ENCODE results near the gene TCF23.

Gene TCF23

DNA sequence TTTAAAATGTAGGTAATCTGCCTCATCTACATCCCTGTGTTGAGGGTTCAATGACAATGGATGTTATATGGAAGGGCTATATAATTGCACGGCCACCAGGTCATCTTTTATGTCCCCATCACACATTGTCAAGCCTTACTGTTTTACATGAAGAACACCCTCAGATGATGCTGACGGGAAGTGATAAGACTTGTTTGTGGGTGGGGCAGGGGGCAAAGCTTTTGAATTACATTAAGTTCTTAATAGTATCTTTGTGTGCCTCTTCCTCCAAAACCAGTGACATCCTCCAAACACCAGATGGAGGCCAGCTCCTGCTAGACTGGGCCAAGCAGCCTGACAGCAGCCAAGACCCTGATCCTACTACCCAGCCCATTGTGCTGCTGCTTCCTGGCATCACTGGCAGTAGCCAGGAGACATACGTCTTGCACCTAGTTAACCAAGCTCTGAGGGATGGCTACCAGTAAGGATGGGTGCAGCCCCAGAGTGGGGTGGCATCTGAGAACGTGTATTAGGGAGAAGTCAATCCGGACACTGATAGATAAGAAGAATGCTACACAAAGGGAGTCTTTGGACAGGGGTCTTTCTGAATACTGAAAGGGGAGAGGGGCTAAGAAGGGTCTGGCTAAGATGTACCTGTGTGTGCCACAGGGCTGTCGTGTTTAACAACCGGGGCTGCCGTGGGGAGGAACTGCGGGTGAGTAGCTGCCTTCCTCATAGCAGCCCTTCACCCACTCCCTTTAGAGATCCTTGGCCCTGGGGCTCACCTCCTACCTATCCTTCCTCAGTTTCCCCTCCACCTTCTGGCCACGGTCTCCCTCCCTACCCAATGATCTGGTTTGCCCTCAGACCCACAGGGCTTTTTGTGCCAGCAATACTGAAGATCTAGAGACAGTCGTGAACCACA lies 19.9 kb upstream of the TCF23 start:
- no peak for DNase-seq

DNA sequence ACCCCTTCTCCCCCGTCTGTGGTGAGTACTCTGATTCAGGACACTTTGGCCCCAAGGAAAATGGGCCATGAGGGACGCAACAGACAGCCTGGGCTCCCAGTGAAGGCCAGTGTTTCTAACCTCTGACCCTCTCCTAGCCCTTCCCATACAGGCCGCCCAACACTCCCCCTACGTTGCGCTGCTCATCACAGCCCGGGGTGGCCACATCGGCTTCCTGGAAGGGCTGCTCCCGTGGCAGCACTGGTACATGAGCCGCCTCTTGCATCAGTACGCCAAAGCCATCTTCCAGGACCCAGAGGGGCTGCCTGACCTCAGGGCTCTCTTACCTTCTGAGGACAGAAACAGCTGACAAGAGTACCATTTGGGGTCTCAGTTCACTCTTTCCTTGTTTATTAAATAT lies 18.4 kb upstream of the TCF23 start:
- no peak for DNase-seq

DNA sequence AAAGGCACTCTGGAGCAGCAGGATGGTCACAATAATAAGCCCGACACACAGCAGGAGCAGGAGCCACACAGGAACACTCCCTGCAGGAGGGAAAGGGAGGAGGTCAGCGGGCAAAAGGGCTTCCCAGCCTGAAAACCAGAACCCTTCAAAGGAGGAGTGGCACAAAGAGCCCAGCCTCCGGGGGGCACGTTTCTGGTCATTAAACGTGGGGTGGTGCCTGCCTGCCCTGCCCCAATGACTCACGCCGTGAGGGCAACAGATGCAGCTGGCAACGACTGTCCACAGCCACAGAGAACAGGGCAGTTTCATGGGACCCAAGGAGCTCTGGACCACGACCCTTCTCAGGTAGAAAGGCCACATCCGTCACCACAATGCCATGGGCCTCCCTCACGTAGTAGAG lies 17.4 kb upstream of the TCF23 start:
- no peak for DNase-seq

DNA sequence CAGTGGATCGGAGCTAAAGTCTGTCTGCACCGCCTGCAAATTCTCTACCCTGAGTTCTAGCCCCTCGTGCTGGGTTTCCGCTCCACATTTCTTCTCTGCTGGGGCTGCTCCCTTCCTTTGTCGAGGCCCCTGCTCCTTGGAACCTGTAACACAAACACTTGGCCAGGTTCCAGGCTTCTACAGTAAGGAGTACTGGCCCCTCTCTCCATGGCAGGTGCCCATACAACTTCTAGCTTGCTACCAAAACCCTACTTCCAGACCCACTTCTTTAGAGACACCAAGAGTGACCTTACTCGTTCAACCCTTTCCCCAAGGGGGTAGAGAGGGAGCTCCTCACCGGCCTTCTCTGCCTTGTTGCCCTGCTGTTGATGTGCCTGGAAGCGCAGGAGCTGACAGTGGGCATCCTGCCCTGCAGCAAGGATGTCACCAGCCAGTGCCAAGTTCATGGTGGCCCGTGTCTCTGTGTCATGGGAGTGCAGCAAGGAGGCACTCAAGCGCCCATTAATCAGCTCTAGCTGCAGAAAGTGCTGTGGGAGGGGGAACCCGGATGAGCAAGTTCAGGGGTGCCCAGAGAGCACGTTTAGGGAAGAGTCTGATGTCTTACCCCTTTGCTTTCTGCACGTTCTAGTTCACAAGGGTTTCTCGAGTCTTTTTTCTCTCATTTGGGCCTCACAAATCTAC lies 15.5 kb upstream of the TCF23 start:
- DNase-seq: peak in 3 of 14 donors; percentile 17 to 36 (median 19)

DNA sequence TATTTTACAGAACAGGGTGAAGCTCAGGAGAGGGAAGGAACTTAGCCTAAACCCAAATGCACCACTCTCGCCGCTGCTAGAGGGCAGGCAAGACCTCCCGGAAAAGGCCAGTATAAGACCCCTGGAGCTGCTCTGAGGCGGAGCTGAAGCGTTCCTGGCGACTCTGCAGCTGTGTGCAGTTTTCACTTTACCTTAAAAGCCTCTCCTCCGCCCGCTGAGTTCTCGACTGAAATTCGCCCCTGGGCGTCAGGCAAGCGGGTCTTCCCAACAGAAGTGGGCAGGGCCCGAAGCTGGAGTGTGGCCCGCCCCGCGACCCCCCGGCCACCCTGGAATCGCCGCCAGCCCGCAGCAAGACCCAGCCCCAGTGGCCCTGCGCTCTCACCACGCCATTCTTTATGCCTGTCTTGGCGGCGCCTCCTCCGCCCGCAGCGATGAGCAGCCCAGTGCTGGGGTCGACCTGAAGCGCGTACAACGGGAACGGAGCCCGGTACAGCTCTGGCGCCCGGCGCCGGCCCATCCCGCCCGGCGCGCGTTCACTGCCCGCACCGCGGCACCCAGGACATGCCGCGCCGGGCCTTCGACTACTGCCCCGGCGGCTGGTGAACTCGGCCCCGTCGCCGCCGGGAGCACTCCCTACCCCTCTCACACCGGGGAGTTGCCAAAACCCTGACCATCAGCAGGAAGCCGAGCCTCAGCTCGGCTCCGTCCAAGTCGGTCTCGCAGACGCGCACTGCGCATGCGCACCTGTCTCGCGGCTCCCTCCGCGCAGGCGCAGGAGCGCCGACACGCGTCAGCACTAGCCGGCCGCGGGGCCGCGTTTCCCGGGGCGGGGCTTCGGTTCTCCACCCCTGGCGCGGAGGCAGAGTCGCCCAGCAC lies 14.7 kb upstream of the TCF23 start, which contains the start of gene PREB:
Gene PREB, minus strand, starts transcription at position 732 of the 876 bp plus-strand sequence. Its CDS starts 215 bp downstream, at position 517.
- DNase-seq: peak; percentile 68 to 98 (median 92)

DNA sequence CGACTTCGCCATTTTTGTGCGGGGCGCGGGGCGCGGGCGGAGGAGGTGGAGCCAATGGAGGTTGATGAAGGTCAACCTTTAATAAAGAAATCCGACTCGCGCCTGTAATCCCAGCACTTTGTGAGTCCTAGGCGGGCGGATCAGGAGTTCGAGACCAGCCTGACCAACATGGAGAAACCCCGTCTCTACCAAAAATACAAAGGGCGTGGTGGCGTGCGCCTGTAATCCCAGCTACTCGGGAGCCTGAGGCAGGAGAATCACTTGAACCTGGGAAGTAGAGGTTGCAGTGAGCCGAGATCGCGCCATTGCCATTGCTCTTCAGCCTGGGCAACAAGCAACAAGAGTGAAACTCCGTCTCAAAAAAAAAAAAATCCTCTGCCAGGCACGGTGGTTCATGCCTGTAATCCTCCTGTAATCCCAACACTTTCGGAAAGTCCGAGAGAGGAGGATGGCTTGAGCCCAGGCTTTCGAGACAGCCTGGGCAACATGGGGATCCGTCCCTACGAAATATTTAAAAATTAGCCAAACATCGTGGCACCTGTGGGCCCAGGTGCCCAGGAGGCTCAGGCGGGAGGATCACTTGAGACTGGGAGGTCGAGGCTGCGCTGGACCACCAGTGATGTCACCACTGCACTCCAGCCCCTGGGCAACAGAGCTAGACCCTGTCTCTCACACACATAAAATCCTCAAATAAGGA lies 13.9 kb upstream of the TCF23 start:
- no peak for DNase-seq

DNA sequence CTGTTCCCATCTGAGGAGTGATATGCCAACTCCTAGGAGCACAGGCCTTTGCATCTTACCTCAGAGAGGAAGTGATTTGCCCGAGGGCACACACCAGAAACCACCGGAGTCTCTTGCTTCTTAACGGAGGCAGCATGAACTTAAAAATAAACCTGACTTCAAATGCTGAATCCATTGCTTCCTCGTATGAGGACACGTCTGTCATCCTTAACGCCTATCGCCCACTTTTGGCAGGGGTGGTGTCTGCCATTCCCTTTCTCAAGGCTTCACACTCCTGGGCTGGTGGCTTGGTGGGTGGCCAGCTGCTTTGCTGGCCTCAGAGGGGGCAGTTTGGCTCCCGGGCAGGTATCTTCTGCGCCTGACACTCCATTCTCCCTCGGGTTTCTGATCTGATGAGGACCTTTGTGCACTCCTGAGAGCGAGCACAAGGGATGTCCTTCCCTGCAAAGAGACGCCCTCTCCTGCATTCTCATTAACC lies 13.3 kb upstream of the TCF23 start:
- no peak for DNase-seq

DNA sequence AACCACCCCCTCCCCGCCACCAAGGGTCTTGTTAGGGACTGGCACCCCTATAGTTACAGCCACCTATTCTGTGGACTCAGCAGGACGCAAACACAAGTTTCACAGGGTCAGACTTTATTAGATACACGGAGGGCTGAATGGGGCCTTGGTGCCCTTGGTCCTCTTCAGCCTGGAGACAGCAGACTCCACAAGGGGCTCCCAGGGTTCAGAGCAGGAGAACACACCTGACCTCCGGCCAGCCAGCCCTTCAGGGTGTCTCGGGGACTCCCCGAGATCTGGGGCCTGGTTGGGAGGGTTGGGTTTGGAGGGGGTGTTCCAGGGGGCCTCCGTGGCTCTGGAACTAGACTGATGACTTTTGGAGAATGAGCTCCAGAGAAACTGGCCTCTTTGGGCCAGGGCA lies 12.1 kb upstream of the TCF23 start:
- no peak for DNase-seq

DNA sequence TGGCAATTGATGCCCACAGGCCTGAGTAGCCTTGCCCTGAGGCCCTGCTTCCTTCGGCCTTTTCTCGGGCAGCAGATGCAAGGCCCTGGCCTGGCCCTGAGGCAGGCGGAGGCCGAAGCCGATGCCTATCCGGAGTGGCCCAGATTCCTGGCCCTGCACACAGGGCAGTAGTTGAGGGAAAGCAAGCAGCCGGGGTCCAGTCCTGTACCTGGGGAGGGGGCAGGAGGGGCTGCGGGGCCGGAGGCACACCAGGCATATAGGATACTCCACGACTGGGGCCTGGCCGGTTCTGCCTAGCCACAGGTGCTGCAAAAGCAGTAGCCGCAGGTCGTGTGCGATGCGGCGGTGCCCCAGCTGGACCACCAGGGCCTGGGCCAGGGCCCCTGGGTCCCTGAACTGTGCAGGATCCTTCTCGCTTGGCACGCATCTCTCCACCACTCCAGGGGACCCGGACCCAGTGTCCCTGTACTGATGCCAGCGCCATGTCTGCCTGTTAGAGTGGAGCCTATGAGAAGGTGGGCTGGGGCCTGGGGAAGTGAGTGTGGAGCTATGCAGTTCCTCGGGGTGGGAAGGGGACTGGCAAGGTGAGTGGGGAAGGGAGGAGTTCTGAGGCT lies 11.4 kb upstream of the TCF23 start:
- DNase-seq: no peak

DNA sequence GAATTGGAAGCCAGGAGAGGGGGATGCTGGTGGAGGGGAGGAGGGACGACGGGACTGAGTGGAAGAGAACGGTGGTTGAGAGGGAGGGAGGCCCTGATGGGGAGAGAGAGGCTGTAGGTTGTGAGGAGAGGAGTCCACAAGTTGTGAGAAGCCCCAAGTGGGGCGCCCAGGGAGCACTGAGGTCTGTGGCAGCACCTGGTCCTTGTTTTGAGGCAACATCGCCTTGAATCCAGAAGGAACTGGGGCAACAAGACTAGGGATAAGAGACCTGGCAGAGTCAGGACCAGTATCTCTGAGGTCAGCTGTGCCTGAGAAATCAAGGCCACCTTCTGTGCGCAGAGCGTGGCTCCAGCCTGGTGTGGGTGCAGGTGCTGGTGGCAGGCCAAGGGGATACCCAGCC lies 10.7 kb upstream of the TCF23 start:
- DNase-seq: no peak

DNA sequence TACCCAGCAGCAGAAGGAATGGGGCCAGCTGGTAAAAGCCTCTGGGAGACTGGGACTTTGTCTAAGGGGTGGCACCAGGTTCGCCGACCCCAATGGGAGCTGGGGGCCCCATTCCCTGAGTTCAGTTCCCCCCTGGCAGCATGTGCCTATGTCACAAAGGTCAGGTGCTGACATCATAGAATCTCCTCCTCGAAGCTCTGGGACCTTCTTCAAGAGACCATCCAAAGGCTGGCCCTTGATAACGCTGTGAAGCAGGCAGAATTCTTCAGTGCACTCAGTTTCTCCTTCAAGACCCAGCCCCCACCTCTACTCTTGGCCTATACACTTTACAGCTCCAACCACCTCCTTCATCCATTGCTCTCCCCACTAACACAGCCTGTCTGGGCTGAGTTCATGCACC lies 9.5 kb upstream of the TCF23 start, which contains the start of gene PRR30:
Gene PRR30, minus strand, starts transcription at position 101 of the 400 bp plus-strand sequence. CDS start 1,081 bp downstream, outside the sequence.
- DNase-seq: no peak

DNA sequence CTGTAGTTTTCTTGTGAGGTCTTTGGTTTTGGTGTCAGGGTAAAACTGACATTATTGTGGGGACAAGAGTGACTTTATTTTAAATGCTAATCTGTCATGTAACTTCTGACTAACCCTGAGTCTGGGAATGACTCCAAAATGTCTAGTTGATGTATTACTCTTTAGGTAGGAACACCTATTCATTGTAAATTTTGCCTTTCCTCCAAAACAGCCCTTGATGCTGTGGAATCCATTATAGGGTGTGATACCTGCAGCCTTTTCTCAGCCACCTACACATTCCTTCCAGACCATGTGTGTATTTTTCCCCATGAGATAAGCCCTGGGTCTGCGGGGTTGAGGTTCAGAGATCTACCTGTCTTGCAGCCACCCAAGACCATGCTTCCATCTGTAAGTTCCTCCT lies 5.5 kb upstream of the TCF23 start:
- DNase-seq: no peak

DNA sequence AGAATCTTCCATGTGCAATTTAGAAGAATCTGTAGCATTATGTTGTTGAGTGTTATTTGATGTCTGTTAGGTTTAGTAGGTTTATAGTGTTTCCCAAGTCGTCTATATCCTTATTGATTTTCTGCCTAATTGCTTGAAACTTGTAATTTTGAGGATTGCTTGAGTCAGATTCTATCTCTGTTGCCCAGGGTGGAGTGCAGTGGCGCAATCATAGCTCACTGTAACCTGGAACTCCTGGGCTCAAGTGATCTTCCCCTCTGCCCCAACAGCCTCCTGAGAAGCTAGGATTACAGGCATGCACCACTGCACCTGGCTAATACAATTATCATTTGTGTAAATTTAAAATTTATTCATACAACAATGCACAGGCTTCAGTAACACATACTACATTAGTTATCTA lies 3.1 kb upstream of the TCF23 start:
- no peak for DNase-seq

DNA sequence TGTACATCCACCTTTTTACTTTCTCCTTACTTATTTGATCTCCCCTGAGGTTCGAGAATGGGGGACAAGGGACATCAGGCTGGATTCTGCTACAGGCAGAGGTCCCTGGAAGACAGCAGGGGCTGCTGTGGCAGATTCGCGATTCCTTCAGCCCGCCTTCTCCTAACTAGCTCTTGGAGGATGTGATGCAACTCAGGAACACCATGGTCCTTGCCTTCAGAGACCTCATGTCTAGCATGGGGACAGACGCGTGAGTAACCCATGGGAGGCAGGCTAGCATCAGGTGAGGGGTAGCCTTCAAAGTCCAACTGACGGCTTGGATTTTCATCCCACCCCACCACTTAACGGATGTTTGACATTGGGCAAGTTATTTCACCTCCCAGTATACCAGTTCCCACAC lies 869 bp upstream of the TCF23 start:
- DNase-seq: no peak

DNA sequence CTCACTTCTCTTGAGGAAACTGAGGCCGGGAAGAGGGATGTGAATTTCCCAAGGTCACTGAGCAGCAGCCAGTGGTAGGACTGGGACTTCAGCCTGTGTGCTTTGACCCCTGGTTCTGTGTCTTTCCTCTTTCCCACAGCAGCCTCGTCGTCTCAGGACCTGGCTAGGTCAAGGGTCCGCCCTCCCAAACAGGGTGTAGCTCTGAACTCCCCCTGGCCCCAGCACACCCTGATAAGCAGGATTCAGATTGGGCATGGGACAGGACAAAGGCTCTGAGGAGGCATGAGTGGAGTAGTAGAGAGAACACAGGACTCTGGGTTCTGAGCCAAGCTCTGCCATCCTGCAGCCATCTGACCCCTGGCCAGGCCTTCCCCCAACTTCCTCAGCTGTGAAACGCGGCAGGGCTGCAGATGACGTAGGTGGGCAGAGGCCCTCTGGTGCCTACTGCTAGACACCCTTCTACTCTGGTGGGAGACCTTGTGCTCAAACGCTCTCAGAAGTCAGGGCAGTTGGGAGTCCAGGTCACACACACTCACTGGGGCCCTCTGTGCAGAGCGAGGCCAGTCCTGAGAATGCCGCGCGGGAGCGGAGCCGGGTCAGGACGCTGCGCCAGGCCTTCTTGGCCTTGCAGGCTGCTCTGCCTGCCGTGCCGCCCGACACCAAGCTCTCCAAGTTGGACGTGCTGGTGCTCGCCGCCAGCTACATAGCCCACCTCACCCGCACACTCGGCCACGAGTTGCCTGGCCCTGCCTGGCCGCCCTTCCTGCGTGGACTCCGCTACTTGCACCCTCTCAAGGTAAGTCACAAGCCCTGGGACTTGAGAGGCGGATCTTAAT lies 984 bp downstream of the TCF23 start:
- DNase-seq: no peak

DNA sequence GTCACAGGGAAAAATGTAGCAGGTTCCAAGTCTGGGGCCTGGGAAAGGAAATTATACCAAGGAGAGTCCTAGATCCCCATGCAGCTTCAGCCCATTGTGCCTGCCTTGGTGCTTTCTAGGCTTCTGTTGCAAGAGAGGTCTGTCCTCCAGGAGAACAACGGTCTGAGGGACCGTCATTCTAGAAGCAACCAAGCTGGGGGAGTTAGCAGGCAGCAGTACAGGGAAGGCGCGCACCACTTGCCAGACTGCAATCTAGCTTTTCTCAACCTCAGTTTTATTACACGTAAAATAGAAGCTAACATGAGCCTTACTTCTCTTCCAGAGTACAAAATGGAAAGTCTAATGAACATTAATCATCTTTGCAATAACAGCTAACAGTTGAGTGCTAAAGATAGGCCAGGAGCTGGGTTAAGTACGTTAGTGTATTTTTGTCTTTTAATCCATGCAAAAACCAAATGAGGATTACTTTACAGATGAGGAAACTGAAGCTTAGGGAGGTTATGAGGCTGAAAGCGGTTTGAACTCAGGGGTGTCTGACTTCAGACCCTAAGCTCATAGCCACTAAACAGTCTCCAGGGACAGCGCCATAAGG lies 1.9 kb downstream of the TCF23 start:
- no peak for DNase-seq

DNA sequence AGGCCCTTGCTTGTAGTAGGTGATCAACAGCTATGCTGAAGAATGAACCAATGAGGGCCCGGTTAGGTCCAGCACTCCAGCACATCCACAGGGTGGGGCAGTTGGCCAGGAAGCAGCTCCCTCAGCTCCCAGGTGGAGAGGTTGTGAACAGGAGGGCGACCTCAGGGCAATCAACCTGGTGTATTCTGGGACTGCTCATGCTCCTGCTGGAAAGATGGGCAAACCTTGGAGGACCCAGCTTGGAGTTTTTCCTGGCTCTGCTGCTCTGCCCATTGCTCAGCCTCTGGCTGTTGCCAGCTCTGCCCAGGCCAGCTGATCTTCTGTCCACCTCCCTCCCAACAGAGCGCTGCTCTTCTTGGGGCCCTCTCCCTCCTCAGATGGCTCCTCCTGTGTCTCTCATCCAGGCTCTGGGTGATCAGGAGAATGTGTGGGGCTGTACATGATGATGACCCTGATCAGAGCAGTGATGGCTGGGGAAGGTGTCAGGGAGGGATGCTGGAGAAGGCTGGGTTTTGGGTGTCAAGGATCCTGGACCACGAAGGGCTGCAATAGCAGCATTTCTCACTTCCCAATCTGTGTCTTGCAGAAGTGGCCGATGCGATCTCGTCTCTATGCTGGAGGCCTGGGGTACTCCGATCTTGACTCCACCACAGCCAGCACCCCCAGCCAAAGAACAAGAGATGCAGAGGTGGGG lies 3.4 kb downstream of the TCF23 start:
- no peak for DNase-seq

DNA sequence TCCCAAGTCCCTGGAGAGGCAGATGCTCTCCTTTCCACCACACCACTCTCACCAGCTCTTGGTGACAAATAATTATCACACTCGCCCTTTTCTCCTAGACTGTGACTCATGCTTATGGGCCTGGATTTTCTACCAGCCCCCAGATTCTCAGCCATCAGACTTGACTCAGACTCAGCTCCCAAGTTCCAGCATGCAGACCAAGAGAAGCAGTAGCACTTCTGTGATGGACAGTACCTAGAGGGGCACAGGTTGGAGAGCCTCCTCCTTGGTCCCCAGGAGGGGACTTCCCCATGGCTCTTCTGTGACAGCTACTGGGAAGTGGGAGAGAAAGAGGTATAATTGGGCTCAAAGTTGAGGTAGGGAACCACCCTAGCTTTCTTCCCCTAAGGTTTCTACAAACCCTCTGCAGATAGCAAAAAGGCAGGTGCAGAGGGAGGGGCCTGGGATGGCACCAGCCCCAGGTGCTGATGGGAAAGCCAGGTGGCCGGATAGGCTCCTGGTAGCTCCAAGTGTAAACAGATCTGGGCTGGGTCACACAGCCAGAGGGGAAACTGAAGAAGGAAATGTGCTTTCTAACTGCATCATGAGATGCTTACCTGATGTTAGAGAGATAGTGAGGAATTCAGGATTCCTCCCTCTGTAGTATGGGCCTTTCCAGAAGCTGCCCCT lies 4.1 kb downstream of the TCF23 start:
- no peak for DNase-seq

DNA sequence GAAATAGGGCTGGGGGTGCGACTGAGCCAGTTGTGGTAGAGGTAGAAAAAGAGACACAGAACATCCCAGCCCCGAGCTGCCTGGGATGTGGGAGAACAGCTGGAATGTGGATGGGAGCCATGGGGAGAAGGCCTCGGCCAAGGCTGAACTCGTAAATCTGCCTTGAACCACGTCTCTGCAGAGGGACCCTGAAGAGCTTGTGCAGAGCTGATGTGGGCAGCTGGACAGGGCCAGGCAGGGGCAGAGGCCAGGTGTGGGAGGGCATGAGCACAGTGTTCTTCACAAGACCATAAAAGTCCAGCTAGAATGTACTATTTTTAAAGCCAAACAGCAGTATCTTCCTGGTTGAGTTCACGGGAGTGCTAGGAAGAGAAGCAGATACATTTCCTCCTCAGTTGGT lies 5.7 kb downstream of the TCF23 start:
- DNase-seq: no peak

Measured in C1 segment of cervical spinal cord (tissue), 14 donors.